GM18867 (cell line): ENCODE measurements around the gene PPP1R1B.

Experiments used
- ATAC-seq: cut with Tn5 transposase; IDR thresholded peaks from one replicate; pipeline ENCODE4 v1.9.1; 2021; ENCODE audit warnings: mild to moderate bottlenecking, moderate library complexity; ENCODE audit not compliant: unreplicated experiment

Gene PPP1R1B

DNA sequence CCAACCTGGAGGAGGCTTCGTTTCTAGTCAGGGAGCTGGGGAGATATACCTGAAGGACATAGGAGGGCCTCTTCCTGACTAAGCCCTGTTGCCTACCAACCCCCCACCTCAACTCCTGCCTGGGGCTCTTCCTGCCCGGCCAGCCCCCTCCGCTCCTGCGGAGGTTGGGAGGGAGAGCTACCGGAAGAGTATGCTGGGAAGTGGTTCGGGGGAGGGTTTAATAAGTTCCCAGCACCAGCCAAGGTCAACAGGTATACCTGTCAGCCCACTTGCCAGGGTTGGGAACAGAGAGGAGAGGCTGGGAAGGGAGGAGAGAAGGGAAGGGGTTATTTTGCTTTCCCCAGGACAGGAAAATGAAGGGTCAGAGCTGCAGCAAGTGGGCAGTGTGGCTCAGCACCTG, 4.7 kb downstream of the PPP1R1B start:
- no peak for ATAC-seq

DNA sequence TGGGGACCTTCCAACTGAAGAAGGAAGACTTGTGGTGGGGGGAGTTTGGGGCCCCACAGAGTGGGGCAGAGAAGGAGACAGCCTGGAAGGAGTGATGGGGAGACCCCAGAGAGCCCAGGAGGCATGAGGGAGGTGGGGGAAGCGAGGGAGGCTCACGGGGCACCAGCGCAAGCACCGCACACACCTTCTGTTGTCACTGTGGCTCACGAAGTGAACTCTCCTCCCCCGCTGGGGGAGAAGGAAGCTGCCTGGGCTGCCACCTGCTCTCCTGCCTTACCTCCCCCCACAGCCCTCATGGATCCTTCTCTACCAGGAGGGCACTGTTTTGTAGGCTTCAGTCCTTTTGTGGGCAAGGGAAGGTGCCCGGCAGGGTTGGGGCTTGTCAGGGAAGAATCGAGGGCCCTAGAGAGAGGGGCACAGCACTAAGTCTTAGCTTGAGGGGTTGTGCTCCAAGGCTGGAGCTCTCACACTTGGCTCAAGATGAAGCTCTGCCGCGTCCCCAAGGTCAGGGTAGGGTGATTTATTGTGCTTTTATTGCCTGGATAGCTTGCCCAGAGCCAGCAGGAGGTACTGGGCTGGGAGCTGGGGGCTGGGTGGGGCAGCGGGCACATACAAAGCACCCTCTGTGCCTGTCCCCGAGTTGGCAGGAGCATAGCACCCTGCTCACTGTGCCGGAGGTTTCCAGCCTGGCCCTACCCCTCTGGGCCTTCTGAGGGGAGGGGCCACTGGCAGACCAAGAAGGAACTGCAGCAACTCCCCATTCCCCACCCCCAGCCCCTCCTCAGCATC, 5.6 kb downstream of the PPP1R1B start:
- no peak for ATAC-seq

GRCh38 chr17:39633570-39634183, 6.9 kb downstream of the PPP1R1B start:
- ATAC-seq, result no peak

GRCh38 chr17:39634384-39634871, 7.7 kb downstream of the PPP1R1B start:
- no peak for ATAC-seq

- ATAC-seq, result no peak
Measured at GRCh38 chr17:39635614-39636176, 8.9 kb downstream of the PPP1R1B start.

DNA sequence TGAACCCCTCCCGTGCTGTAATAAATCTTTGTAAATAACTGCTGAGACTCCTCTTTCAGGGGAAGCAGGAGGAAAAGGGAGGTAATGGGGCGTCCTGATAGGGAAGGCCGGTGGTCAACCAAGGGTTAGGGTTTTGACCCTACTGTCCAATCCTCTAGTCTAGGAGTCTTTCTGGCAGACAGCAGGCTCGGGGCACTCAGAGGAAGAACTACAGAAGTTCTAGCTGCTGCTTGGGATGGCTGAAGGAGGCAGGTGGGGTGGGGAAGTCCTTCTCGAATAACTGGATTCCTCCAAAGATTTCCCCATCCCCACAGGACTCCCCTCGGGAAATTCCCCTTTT, 9.8 kb downstream of the PPP1R1B start:
- peak; percentile 9 for ATAC-seq

- ATAC-seq, result peak; percentile 88
Measured at GRCh38 chr17:39636927-39637736, 10.4 kb downstream of the PPP1R1B start, which contains the start of gene STARD3. Gene STARD3 (plus strand): TSS chr17:39637144. CDS start chr17:39653532, 16,388 bp downstream.

DNA sequence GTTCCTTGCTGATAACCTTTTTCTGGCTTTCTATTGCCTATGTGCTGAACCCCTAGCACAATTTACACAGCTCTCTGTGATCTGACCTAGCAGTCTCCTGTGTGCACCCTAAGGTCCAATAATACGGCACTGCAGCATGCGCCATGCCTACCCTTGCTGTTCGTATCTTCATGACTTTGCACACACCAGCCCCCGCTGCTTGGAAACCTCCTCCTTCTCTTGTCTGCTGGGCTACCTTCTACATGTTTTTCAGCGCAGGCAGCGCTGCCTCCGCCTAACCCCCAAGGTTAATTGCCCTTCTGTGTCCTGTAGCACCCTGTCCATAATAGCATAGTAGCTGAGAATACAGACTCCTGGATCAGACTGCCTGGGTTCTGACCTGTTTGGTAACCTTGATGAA, 11.6 kb downstream of the PPP1R1B start:
- ATAC-seq, result no peak

DNA sequence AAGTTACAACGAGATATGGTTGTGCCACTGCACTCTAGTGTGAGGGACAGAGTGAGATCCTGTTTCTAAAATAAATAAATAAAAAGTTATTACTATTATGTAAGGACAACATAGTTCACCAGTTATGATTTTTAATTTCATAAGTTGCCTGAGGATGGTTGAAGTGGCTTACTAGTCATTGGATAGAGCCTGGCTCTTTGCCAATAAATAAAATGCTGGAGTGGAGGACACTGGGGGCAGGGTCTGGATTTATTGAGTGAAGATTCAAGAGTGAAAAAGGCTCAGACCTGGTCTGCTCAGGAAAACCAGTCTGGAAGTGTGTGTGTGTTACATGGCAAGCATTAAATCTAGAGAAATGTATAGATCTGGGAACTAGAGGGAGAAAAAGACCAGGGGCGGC, 12.3 kb downstream of the PPP1R1B start:
- no peak for ATAC-seq

- ATAC-seq, result no peak
Measured at GRCh38 chr17:39639566-39640458, 13.1 kb downstream of the PPP1R1B start.

DNA sequence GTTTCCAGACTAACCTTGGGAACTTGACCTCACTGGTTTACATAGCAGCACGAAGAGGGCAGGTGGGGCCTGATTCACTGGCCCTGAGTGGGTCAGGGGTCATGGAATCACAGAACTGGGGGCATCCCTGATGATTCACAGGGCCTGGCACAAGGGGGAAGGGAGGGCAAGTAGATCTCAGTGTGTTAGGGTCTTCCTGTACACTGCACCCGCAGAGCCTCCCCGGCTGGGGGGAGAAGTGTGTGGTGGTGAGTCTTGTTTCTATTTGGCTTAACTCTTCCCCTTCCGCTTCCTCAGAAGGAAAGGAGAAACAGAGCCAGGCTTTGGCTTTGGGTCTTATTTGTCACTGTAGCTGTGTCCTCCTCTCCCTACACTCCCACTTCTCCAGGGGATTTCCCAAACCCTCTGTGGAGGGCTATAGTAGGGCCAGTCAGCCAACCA, 13.9 kb downstream of the PPP1R1B start:
- no peak for ATAC-seq

GRCh38 chr17:39641097-39641496, 14.3 kb downstream of the PPP1R1B start:
- ATAC-seq, result no peak

- no peak for ATAC-seq
Measured at GRCh38 chr17:39641883-39642282, 15.1 kb downstream of the PPP1R1B start.

DNA sequence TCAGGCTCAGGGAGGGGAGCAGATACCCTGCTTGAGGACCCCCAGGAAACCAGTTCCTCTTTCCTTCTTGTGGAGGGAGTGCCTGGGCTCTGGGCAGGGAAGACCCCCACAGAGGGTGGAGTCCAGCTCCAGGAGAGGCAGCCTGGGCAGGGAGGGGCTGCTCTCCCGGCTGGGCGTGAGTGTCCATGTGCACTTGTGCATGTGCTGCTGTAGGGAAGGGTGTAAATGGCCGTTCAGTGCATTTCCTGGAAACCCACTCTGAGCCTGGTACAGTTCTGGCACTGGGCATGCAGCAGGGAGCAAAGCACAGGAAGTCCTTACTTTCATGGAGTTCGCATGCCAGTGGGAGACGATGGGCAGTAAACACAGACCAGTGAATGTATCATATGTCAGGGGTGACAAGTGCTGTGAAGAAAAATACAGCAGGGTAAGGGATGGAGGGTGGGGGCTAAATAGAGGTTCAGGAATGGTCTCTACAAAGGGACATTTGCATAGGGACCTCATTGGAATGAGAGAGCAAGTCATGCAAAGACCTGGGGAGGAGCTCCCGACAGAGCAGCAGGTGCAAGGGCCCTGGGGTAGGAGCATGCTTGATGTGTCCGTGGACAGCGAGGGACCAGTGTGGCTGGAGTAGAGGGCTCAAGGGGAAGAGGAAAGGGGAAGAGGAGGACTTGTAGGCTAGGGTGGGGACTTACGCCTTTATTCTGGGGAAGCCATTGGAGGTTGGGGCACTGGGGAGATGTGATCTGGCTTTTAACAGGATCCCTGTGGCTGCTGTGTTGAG, 15.7 kb downstream of the PPP1R1B start:
- no peak for ATAC-seq

- no peak for ATAC-seq
Measured at GRCh38 chr17:39643271-39643670, 16.5 kb downstream of the PPP1R1B start.

- ATAC-seq, result no peak
Measured at GRCh38 chr17:39647256-39647655, 20.5 kb downstream of the PPP1R1B start.

DNA sequence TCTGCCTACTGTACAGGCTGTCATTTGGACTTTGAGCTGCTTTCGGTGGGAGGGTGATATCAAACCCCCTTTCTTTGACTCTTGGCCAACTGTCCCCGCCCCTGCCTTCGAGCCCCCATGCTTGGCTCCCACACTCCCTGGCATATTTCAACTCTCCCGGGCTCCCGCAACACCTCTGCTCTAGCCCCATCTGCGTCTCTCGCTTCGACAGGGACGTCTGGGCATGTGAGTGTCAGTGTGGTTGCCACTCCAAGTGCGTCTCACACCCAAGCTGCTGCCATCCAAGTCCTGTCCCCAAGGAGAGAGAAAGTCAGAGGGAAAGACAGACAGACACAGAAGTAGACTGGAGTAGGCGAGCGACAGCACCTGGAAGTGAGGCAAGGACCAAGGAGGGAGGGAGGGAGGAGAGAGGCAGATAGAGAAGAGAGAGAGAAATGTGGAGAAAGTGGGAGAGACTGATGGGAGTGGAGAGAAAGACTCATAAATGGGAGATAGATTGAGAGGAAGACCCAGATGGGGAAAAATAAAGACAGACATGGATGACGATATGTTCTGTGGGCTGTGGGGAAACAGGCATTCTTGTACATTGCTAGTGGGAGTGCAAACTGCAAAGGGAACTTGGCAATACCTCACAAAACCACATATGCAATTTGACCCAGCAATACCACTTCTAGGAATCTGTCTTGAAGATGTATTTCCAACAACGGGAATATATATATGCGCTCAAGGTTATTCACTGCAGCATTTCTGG, 22.0 kb downstream of the PPP1R1B start:
- ATAC-seq, result no peak

DNA sequence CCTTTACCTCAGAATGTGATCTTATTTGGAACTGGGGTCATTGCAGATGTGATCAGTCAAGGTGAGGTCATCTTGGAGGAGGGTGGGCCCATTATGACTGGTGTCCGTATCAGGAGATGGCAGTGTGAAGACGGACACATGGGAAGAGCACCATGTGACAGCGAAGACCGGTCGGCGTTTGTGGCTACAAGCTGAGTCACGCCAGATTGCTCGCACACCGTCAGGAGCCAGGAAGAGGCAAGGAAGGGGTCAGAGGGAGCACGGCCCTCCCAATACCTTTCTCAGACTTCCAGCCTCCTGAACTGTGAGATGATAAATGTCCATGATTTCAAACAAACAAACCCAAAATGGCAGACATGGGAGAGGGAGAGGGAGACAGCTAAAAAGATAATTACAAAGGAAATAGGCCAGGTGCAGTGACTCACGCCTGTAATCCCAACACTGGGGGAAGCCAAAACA, 23.4 kb downstream of the PPP1R1B start:
- ATAC-seq, result no peak
